GM21723 (cell line): ENCODE results near the gene IQCE.

Experiments
- ATAC-seq: cut with Tn5 transposase; IDR thresholded peaks from one replicate; pipeline ENCODE4 v1.9.1; 2021; ENCODE audit warnings: mild to moderate bottlenecking, moderate library complexity; ENCODE audit not compliant: unreplicated experiment

The IQCE gene

GRCh38 chr7:2613098-2613930 lies 54.5 kb downstream of the IQCE start:
- ATAC-seq: no peak

- ATAC-seq: no peak
These were observed 55.3 kb downstream of the IQCE start for GRCh38 chr7:2613931-2614600.

- no peak for ATAC-seq
These were observed 56.0 kb downstream of the IQCE start for GRCh38 chr7:2614631-2615330.

GRCh38 chr7:2616387-2617324 lies 57.9 kb downstream of the IQCE start:
- no peak for ATAC-seq

GRCh38 chr7:2617325-2617905 lies 58.6 kb downstream of the IQCE start:
- ATAC-seq: no peak

GRCh38 chr7:2619116-2619515 lies 60.3 kb downstream of the IQCE start:
- ATAC-seq: no peak

- ATAC-seq: no peak
These were observed 62.5 kb downstream of the IQCE start for GRCh38 chr7:2621061-2621828.

- ATAC-seq: no peak
These were observed 63.3 kb downstream of the IQCE start for GRCh38 chr7:2621948-2622640.

- ATAC-seq: no peak
These were observed 64.3 kb downstream of the IQCE start for GRCh38 chr7:2622869-2623697.

- no peak for ATAC-seq
These were observed 64.9 kb downstream of the IQCE start for GRCh38 chr7:2623698-2624014.

GRCh38 chr7:2624293-2624886 lies 65.6 kb downstream of the IQCE start:
- no peak for ATAC-seq

GRCh38 chr7:2626498-2627117 lies 67.8 kb downstream of the IQCE start:
- ATAC-seq: no peak

- no peak for ATAC-seq
These were observed 68.7 kb downstream of the IQCE start for GRCh38 chr7:2627258-2628129.

- no peak for ATAC-seq
These were observed 69.3 kb downstream of the IQCE start for GRCh38 chr7:2628130-2628482.

GRCh38 chr7:2628891-2629290 lies 70.1 kb downstream of the IQCE start:
- no peak for ATAC-seq
